ENCODE results near the gene MPO. TPM values are rescaled to one million over a fixed set of nuclear protein-coding genes. Genes with fewer than 3 reads are reported as not detected.

Gene MPO
- total RNA-seq, 1 donor from 2014 or later, result not detected

DNA sequence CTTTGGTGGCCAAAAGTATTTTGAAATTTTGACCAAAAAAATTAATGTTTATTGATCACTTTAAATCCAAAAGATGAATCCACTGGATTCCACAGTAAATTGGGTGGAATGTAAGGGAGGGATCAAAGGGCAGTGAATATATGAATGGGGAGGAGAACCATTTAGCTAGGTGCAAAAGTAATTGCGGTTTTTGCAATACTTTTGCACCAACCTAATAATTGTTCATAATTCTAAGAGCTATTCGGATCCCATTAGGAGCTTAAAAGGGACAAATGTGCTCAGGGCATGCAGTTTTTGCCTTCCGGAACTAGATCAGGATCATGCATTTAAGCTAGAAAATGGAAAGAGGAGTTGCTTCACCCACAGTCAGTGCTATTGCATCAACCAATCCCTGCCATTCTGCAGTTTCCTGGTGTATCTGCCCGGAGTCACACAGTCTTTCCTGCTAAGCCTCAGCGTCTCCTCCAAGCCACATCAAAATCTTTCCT is 42.5 kb downstream of the MPO start, which contains the start of gene LPO:
LPO (plus strand) TSS at position 438 of the 488 bp plus-strand sequence. CDS start 4,396 bp downstream, outside the sequence.
- Mint-ChIP-seq H3K27me3 (ENCODE audit: low read depth) (peaks cover 73% of the 10 kb centered on the region), H3K9me3 (ENCODE audit: low read depth) (no peaks in the 10 kb centered on the region), H3K4me1 (ENCODE audit: low read depth) (no peaks in the 10 kb centered on the region), H3K27ac (ENCODE audit: unreplicated experiment) (no peak within 1 kb of the TSS), H3K36me3 (ENCODE audit: low read depth) (no peaks in the 10 kb centered on the region), H3K4me3 (ENCODE audit: unreplicated experiment) (no peak within 1 kb of the TSS)
- TF ChIP-seq CTCF (IDR thresholded peaks at IDR 0.05), result no peak
- DNase-seq (ENCODE audit: low spot score), result no peak

GRCh38 chr17:58236394-58236793 is 44.3 kb downstream of the MPO start:
- no peak for DNase-seq (ENCODE audit: low spot score)
- Mint-ChIP-seq H3K36me3 (ENCODE audit: low read depth) (no peaks in the 10 kb centered on the region), H3K4me1 (ENCODE audit: low read depth) (no peaks in the 10 kb centered on the region), H3K4me3 (ENCODE audit: unreplicated experiment) (no peak overlapping the region), H3K27me3 (ENCODE audit: low read depth) (peaks cover 56% of the 10 kb centered on the region), H3K27ac (ENCODE audit: unreplicated experiment) (no peak overlapping the region), H3K9me3 (ENCODE audit: low read depth) (no peaks in the 10 kb centered on the region)
- TF ChIP-seq CTCF (IDR thresholded peaks at IDR 0.05), result no peak

- TF ChIP-seq CTCF (IDR thresholded peaks at IDR 0.05), result no peak
- Mint-ChIP-seq H3K27ac (ENCODE audit: unreplicated experiment) (no peak overlapping the region), H3K4me1 (ENCODE audit: low read depth) (no peaks in the 10 kb centered on the region), H3K9me3 (ENCODE audit: low read depth) (no peaks in the 10 kb centered on the region), H3K4me3 (ENCODE audit: unreplicated experiment) (no peak overlapping the region), H3K36me3 (ENCODE audit: low read depth) (no peaks in the 10 kb centered on the region), H3K27me3 (ENCODE audit: low read depth) (peaks cover 54% of the 10 kb centered on the region)
- no peak for DNase-seq (ENCODE audit: low spot score)
Measured at GRCh38 chr17:58235821-58236220, 44.9 kb downstream of the MPO start.

- H3K27ac Mint-ChIP-seq (ENCODE audit: unreplicated experiment), result no peak overlapping the region
- peaks cover 42% of the 10 kb centered on the region for H3K27me3 Mint-ChIP-seq (ENCODE audit: low read depth)
- no peak overlapping the region for H3K4me3 Mint-ChIP-seq (ENCODE audit: unreplicated experiment)
- DNase-seq (ENCODE audit: low spot score), result no peak
- H3K4me1 Mint-ChIP-seq (ENCODE audit: low read depth), result no peaks in the 10 kb centered on the region
- H3K36me3 Mint-ChIP-seq (ENCODE audit: low read depth), result no peaks in the 10 kb centered on the region
- no peaks in the 10 kb centered on the region for H3K9me3 Mint-ChIP-seq (ENCODE audit: low read depth)
- no peak for TF ChIP-seq CTCF (IDR thresholded peaks at IDR 0.05)
Measured at GRCh38 chr17:58234512-58234911, 46.2 kb downstream of the MPO start.

DNA sequence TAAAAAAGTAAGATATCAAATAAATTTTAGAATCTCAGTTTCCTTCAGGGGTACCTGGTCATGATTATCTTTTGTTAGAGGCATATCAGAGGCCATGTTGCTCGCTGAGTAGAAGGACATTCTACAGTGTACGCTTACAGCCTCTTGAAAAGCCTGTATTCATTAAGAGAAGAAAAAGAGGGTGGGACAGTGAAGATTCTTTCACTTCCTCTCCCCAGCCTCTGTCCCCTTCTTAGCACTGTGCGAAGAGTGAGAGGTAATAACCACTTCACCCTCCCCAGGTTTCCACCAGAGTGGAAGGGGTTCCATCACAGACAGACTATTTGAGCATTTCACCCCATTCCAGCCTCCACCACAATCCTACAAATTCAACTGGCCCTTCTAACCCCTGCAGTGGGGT is 47.2 kb downstream of the MPO start:
- Mint-ChIP-seq H3K9me3 (ENCODE audit: low read depth) (no peaks in the 10 kb centered on the region), H3K4me1 (ENCODE audit: low read depth) (no peaks in the 10 kb centered on the region), H3K27ac (ENCODE audit: unreplicated experiment) (no peak overlapping the region), H3K36me3 (ENCODE audit: low read depth) (no peaks in the 10 kb centered on the region), H3K4me3 (ENCODE audit: unreplicated experiment) (no peak overlapping the region), H3K27me3 (ENCODE audit: low read depth) (peaks cover 39% of the 10 kb centered on the region)
- TF ChIP-seq CTCF (IDR thresholded peaks at IDR 0.05), result no peak
- no peak for DNase-seq (ENCODE audit: low spot score)

All from chondrocyte (in vitro differentiated cells).